Choroid plexus epithelial cell (primary cell): Measurements from ENCODE around the gene ABCD1.
A peak's percentile ranks its signal among the peaks of the same experiment; 100 is the strongest.

Source experiments
- DNase-seq: peaks from one replicate; pipeline ENCODE4 v3.0.0-alpha.2; 2010; ENCODE audit warnings: low read depth
- H3K4me3 ChIP-seq: 2 replicates; pipeline ENCODE4 v1.5.1; 2011; ENCODE audit warnings: low read depth, mild to moderate bottlenecking, control low read depth, low read length, moderate library complexity
- CTCF ChIP-seq: conservative IDR thresholded peaks from 2 replicates; pipeline ENCODE4 v1.5.1; 2011; ENCODE audit warnings: low read depth, mild to moderate bottlenecking, control low read depth, inconsistent platforms, low read length, moderate library complexity

Gene ABCD1

GRCh38 chrX:153686711-153687110, 37.9 kb upstream of the ABCD1 start:
- no peak for TF ChIP-seq CTCF
- DNase-seq: no peak
- H3K4me3 ChIP-seq: no peak overlapping the region

DNA sequence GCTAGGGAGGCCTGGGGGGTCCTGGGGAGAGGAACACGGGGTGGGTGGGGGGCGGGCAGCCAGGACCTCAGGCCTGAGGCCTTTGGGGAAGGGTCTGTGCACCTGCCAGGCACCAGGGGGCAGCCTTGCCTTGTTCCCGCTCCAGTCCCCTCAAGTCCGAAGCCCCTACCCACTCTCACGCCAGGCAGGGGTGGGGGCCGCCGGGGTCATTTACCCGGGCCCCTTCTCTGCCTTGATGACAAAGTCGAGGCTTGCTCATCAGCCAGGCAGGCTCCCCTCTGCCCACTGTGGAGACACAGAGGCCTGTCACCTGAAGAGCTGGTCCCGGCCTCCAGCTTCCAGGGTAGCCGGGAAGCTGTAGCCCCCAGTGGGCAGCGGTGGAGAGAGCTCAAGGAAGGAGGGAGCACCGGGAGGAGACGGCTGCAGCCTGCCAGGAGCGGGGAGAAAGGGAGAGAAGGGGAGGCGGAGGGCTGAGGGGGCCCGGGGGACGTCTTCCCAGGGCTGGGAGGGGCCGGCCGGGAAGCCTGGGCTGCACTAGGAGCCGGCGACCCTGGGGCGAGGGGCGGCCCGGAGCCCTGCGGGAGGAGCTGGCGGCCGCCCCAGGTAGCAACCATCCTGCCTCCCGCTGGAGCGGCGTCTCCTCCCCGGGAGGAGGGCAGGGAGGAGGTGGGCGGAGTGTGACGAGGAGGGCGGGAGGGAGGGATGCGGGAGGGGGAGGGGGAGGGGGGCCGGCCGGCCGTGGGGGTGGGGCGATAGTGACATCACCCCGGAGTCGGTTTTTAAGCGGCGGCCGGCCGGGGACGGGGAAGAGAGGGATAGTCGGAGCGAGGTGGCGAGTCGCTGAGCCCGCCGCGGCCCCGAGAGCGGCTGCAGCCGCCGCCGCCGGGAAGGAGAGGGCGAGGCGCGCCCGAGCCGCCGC, 37.3 kb upstream of the ABCD1 start, which contains the start of gene SLC6A8:
TSS of gene SLC6A8 (plus strand) at position 806 of the 919 bp plus-strand sequence. CDS start 649 bp downstream, outside the sequence.
- peak; percentile 37 for TF ChIP-seq CTCF
- peak within 1 kb of the TSS; percentile 45 for H3K4me3 ChIP-seq
- DNase-seq: peak; percentile 53

DNA sequence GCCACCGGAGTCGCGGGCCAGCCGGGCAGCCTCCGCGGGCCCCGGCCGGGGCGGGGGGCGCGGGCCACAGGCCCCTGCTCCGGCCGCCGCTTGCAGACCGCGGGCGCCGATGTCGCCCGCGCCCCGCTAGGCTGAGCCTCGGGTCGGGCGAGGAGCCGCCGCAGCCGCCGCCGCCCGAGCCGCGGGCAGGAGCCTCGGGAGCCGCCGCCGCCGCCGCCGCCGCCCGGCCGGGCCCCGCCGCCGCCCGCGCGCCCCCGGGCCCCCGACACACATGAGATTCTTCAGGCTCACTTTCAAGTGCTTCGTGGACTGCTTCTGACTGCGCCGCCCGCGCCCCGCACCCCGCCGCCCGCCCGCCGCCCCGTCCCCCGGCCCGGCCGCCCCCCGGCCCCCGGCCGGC, 36.6 kb upstream of the ABCD1 start:
- no peak for DNase-seq
- no peak for TF ChIP-seq CTCF
- H3K4me3 ChIP-seq: peak overlapping the region; percentile 39

GRCh38 chrX:153688506-153688905, 36.1 kb upstream of the ABCD1 start:
- no peak for TF ChIP-seq CTCF
- DNase-seq: no peak
- H3K4me3 ChIP-seq: peak overlapping the region; percentile 45

- TF ChIP-seq CTCF: no peak
- DNase-seq: no peak
- peak overlapping the region; percentile 45 for H3K4me3 ChIP-seq
Measured at GRCh38 chrX:153688911-153689590, 35.6 kb upstream of the ABCD1 start.

GRCh38 chrX:153689654-153690465, 34.8 kb upstream of the ABCD1 start:
- TF ChIP-seq CTCF: peak; percentile 3
- no peak overlapping the region for H3K4me3 ChIP-seq
- no peak for DNase-seq
